IMR-90 (cell line): Measurements from ENCODE around the gene STXBP6.

Experiments used
- CEBPB ChIP-seq: IDR thresholded peaks from 2 replicates; pipeline ENCODE4 v1.6.1; 2012; ENCODE audit warnings: low read depth, low read length, improper control_type of control experiment
- FOS ChIP-seq: fragments of 150-350 bp; IDR thresholded peaks from 2 replicates; pipeline ENCODE4 v1.6.1; 2016; ENCODE audit warnings: low read depth, low read length
- MAFK ChIP-seq: IDR thresholded peaks from 2 replicates; pipeline ENCODE4 v1.6.1; 2012; ENCODE audit warnings: low read depth, low read length, improper control_type of control experiment
- POLR2A ChIP-seq: IDR thresholded peaks from 2 replicates; pipeline ENCODE4 v1.6.1; 2012; ENCODE audit warnings: mild to moderate bottlenecking, low read depth, low read length
- RAD21 ChIP-seq: IDR thresholded peaks from 2 replicates; pipeline ENCODE4 v1.6.1; 2012; ENCODE audit warnings: low read length, improper control_type of control experiment
- RCOR1 ChIP-seq: IDR thresholded peaks from 2 replicates; pipeline ENCODE4 v1.6.1; 2012; ENCODE audit warnings: mild to moderate bottlenecking, low read length, improper control_type of control experiment; ENCODE audit not compliant: insufficient replicate concordance
- TF ChIP-seq, protein P1 (sequence below): conservative IDR thresholded peaks from 2 replicates; pipeline ENCODE4 v1.5.1; 2012; ENCODE audit warnings: mild to moderate bottlenecking, low read depth, low read length, improper control_type of control experiment

DNA sequence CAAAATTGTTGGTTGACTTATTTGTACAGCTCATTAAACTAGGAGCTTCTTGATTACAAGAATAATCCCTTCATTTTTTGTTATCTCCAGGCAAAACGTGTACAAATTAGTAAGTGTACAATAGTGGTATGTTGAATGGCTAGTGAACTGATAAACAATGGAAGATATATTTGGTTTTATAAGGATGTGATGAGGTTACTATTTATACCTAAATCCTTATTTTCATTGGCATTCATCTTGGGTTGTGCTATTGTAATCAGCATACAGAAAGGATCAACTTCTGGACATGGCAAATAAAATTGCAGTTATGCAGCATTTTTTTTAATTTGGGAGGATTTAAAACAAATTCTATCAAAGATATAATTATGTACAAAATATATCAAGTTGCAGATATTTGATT lies 216.6 kb downstream of the STXBP6 start:
- TF ChIP-seq, protein P1, sequence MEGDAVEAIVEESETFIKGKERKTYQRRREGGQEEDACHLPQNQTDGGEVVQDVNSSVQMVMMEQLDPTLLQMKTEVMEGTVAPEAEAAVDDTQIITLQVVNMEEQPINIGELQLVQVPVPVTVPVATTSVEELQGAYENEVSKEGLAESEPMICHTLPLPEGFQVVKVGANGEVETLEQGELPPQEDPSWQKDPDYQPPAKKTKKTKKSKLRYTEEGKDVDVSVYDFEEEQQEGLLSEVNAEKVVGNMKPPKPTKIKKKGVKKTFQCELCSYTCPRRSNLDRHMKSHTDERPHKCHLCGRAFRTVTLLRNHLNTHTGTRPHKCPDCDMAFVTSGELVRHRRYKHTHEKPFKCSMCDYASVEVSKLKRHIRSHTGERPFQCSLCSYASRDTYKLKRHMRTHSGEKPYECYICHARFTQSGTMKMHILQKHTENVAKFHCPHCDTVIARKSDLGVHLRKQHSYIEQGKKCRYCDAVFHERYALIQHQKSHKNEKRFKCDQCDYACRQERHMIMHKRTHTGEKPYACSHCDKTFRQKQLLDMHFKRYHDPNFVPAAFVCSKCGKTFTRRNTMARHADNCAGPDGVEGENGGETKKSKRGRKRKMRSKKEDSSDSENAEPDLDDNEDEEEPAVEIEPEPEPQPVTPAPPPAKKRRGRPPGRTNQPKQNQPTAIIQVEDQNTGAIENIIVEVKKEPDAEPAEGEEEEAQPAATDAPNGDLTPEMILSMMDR = no peak
- TF ChIP-seq POLR2A = no peak
- no peak for TF ChIP-seq CEBPB
- no peak for TF ChIP-seq FOS
- TF ChIP-seq RAD21 = no peak
- TF ChIP-seq MAFK = no peak
- no peak for TF ChIP-seq RCOR1
